ENCODE data around the gene PRR23E. TPM values are rescaled to one million over a fixed set of nuclear protein-coding genes. Genes with fewer than 3 reads are reported as not detected.

Gene PRR23E
- total RNA-seq, 1 donor from 2014 or later = not detected

- Mint-ChIP-seq H3K4me3 (ENCODE audit: unreplicated experiment) (no peak overlapping the region), H3K27me3 (ENCODE audit: unreplicated experiment) (peaks cover 17% of the 10 kb centered on the region), H3K4me1 (ENCODE audit: unreplicated experiment) (no peaks in the 10 kb centered on the region), H3K27ac (ENCODE audit: unreplicated experiment) (no peak overlapping the region), H3K9me3 (ENCODE audit: unreplicated experiment) (peaks cover 13% of the 10 kb centered on the region), H3K36me3 (ENCODE audit: unreplicated experiment) (no peaks in the 10 kb centered on the region)
- TF ChIP-seq, protein P1, sequence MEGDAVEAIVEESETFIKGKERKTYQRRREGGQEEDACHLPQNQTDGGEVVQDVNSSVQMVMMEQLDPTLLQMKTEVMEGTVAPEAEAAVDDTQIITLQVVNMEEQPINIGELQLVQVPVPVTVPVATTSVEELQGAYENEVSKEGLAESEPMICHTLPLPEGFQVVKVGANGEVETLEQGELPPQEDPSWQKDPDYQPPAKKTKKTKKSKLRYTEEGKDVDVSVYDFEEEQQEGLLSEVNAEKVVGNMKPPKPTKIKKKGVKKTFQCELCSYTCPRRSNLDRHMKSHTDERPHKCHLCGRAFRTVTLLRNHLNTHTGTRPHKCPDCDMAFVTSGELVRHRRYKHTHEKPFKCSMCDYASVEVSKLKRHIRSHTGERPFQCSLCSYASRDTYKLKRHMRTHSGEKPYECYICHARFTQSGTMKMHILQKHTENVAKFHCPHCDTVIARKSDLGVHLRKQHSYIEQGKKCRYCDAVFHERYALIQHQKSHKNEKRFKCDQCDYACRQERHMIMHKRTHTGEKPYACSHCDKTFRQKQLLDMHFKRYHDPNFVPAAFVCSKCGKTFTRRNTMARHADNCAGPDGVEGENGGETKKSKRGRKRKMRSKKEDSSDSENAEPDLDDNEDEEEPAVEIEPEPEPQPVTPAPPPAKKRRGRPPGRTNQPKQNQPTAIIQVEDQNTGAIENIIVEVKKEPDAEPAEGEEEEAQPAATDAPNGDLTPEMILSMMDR (IDR thresholded peaks at IDR 0.05) = no peak
- DNase-seq (ENCODE audit: extremely low spot score, unreplicated experiment) = peak; percentile 80
Measured at GRCh38 chr3:127183931-127184869, 8.7 kb upstream of the PRR23E start.

DNA sequence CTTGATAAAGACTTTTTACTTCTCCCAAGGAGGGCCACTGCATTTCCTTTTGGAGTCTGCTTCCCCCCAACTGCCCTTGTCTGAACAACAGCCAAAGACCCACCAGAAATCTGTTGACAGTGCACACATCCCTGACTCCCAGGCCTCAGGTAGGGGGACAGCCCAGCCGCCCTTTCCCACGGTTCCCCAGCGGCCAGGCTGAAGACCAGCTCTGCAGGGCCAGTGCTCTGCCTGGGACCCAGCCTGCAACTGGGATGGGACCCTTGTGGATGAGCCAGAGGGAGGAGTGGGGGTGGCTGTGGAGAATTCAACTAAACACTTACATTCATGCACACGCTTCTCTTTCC, 8.1 kb upstream of the PRR23E start:
- no peaks in the 10 kb centered on the region for H3K36me3 Mint-ChIP-seq (ENCODE audit: unreplicated experiment)
- H3K9me3 Mint-ChIP-seq (ENCODE audit: unreplicated experiment) = peaks cover 7% of the 10 kb centered on the region
- peak; percentile 62 for DNase-seq (ENCODE audit: extremely low spot score, unreplicated experiment)
- H3K4me3 Mint-ChIP-seq (ENCODE audit: unreplicated experiment) = no peak overlapping the region
- H3K4me1 Mint-ChIP-seq (ENCODE audit: unreplicated experiment) = no peaks in the 10 kb centered on the region
- peaks cover 18% of the 10 kb centered on the region for H3K27me3 Mint-ChIP-seq (ENCODE audit: unreplicated experiment)
- H3K27ac Mint-ChIP-seq (ENCODE audit: unreplicated experiment) = no peak overlapping the region
- TF ChIP-seq, protein P1 (IDR thresholded peaks at IDR 0.05) = no peak

DNA sequence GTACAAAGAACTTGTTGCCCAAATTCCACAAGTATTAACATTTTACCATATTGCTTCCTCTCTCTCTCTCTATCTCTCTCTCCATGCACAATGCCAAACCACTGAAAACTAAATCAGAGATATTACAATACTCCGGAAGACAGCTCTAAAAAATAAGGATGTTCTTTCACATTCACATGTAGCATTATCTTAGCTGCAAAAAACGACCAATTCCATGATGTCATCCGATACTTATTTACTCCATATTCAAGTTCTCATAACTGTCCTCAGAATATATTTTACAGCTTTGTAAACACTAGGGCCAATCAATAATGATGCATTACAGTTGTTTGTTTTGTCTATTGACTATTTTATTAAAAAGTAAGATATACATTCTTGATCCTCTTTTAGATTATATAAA, 7.7 kb upstream of the PRR23E start:
- no peak overlapping the region for H3K27ac Mint-ChIP-seq (ENCODE audit: unreplicated experiment)
- no peak for DNase-seq (ENCODE audit: extremely low spot score, unreplicated experiment)
- TF ChIP-seq, protein P1 (IDR thresholded peaks at IDR 0.05) = no peak
- no peaks in the 10 kb centered on the region for H3K36me3 Mint-ChIP-seq (ENCODE audit: unreplicated experiment)
- H3K4me1 Mint-ChIP-seq (ENCODE audit: unreplicated experiment) = no peaks in the 10 kb centered on the region
- peaks cover 3% of the 10 kb centered on the region for H3K9me3 Mint-ChIP-seq (ENCODE audit: unreplicated experiment)
- no peak overlapping the region for H3K4me3 Mint-ChIP-seq (ENCODE audit: unreplicated experiment)
- H3K27me3 Mint-ChIP-seq (ENCODE audit: unreplicated experiment) = peaks cover 18% of the 10 kb centered on the region

GRCh38 chr3:127185962-127186674, 6.8 kb upstream of the PRR23E start:
- Mint-ChIP-seq H3K27ac (ENCODE audit: unreplicated experiment) (no peak overlapping the region), H3K36me3 (ENCODE audit: unreplicated experiment) (no peaks in the 10 kb centered on the region), H3K4me3 (ENCODE audit: unreplicated experiment) (no peak overlapping the region), H3K9me3 (ENCODE audit: unreplicated experiment) (peaks cover 3% of the 10 kb centered on the region), H3K27me3 (ENCODE audit: unreplicated experiment) (peaks cover 18% of the 10 kb centered on the region), H3K4me1 (ENCODE audit: unreplicated experiment) (no peaks in the 10 kb centered on the region)
- TF ChIP-seq, protein P1 (IDR thresholded peaks at IDR 0.05) = no peak
- DNase-seq (ENCODE audit: extremely low spot score, unreplicated experiment) = peak; percentile 36

- Mint-ChIP-seq H3K9me3 (ENCODE audit: unreplicated experiment) (peaks cover 3% of the 10 kb centered on the region), H3K36me3 (ENCODE audit: unreplicated experiment) (no peaks in the 10 kb centered on the region), H3K4me1 (ENCODE audit: unreplicated experiment) (no peaks in the 10 kb centered on the region), H3K27ac (ENCODE audit: unreplicated experiment) (no peak overlapping the region), H3K4me3 (ENCODE audit: unreplicated experiment) (no peak overlapping the region), H3K27me3 (ENCODE audit: unreplicated experiment) (peaks cover 15% of the 10 kb centered on the region)
- no peak for DNase-seq (ENCODE audit: extremely low spot score, unreplicated experiment)
- TF ChIP-seq, protein P1 (IDR thresholded peaks at IDR 0.05) = no peak
Measured at GRCh38 chr3:127187316-127187715, 5.6 kb upstream of the PRR23E start.

Measured in osteocyte (in vitro differentiated cells).